H54 (cell line): ENCODE measurements around the gene TMEM252.

Source experiments
- DNase-seq: peaks from one replicate; pipeline ENCODE4 v3.0.0; 2011; ENCODE audit warnings: low spot score, mixed read lengths; ENCODE audit not compliant: insufficient read length
- FAIRE-seq: peaks from 3 replicates; lab custom pipeline; 2011; peaks lifted over from hg19 to GRCh38; lab: Jason Lieb, UNC
- POLR2A ChIP-seq: IDR thresholded peaks from 2 replicates; pipeline ENCODE4 v1.6.1; 2011; ENCODE audit warnings: low read depth, mild to moderate bottlenecking, low read length

Gene TMEM252

GRCh38 chr9:68498816-68499215 lies 41.9 kb downstream of the TMEM252 start:
- no peak for TF ChIP-seq POLR2A
- no peak for FAIRE-seq
- DNase-seq: no peak

DNA sequence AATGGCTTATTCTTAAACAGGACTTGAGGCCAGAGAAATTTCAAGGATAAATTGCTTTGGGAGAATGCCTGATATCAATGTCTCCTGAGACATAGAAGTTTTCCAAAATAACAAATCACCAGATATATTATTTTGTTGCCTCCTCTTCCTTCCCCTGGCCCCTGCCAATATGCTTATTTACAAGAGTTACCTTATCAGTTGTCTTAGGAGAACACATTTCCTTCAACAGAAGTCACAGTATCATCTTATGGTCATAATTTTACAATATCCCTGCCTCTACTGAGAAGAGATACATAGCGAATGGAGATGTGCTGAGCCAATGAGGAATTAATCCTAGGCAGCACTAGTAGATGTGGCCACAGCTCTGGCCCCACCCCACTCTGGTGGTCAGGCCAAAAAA lies 43.1 kb downstream of the TMEM252 start:
- no peak for TF ChIP-seq POLR2A
- no peak for FAIRE-seq
- DNase-seq: no peak

DNA sequence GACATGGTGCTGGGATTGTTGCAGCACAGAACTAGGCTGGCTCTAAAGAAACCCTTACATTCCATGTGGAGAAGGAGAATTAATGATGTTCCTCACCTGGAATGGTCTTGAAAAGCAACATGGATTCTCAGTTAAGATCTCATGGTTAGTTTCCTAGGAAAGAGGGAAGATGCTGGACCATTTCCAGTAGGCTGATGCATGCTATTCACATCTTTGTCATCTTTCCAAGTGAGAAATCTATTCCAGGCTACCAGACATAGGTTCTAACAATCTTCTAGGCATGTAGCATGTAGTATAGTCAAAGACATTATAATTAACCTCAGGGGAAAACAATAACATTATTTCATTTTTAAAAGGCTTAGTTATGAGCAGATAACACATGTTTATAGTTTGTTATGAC lies 44.3 kb downstream of the TMEM252 start:
- DNase-seq: no peak
- FAIRE-seq: no peak
- no peak for TF ChIP-seq POLR2A

- DNase-seq: no peak
- no peak for TF ChIP-seq POLR2A
- no peak for FAIRE-seq
These were observed 45.4 kb downstream of the TMEM252 start for GRCh38 chr9:68495247-68495646.

GRCh38 chr9:68493958-68494577 lies 46.6 kb downstream of the TMEM252 start:
- FAIRE-seq: no peak
- no peak for TF ChIP-seq POLR2A
- no peak for DNase-seq

DNA sequence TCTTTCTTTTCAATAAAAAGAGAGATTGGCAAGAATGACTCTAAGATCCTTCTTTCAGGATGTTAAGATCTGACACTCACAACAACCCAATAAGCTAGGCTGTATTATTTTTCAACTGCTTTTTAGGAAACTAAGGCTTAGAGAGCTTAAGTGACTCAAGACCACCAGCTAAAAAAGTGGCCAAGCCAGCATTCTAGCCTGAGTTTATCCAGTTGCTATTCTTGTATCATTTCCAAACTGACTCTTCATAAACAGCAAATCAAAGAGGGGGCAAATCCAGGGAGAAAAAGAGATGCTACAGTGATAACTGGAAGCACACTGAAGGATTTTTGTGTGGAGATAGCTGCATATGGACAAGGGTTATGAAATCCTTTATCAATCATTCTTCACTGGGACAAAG lies 47.1 kb downstream of the TMEM252 start:
- no peak for TF ChIP-seq POLR2A
- DNase-seq: no peak
- FAIRE-seq: no peak

- FAIRE-seq (no peak), DNase-seq (no peak)
- no peak for TF ChIP-seq POLR2A
These were observed 47.9 kb downstream of the TMEM252 start for GRCh38 chr9:68492806-68493205.

DNA sequence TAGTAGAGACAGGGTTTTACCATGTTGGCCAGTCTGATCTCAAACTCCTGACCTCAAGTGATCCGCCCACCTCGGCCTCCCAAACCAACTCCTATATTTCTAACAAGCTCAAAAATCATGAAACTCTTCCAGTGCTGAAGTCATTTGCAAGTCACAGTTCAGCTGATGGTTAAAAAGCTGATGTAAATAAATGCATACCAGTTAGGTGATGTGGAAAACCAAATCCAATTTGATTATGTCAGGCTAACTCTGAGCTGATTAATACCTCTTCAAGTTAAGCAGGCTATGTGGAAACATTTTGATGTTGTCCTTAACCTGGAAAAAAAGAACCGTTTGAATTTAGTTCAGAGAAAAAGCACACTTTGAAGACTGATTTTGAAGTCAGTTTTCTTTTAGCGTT lies 51.0 kb downstream of the TMEM252 start:
- TF ChIP-seq POLR2A: no peak
- DNase-seq (no peak), FAIRE-seq (no peak)

DNA sequence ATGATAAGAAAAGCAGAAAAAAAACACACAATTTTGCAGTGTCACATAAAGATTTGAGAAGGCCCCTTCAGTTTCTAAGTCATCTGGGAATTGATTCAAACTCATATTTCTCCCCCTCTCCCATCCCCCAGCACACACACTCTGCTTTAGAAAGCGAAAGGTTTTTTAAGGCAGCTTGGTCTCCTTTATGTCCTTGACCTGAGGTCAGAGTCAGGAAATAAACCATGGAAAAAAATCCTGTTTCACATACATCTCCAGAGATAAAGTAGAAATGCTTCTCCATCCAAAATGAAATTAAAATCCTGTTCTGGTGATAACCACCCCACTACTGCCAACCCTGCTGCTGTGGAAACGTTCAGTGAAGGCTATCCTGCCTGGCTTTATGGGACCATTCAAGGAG lies 52.6 kb downstream of the TMEM252 start:
- DNase-seq (no peak), FAIRE-seq (no peak)
- no peak for TF ChIP-seq POLR2A
